Fibroblast of lung (primary cell): ENCODE data around the gene GOLGA6D. TPM values are rescaled to one million over a fixed set of nuclear protein-coding genes. Genes with fewer than 3 reads are reported as not detected.
A peak's percentile ranks its signal among the peaks of the same experiment; 100 is the strongest.
"Not testable (repeated sequence)": the region's sequence is repeated elsewhere in the genome, so short reads cannot be mapped to it uniquely, and the experiment has no call there.

ENCODE experiments used
- DNase-seq, 2 donors: peaks; one replicate each; pipeline versions ENCODE4 v3.0.0 to v3.0.0-alpha.2; 2010; ENCODE audit warnings: low read depth in 2 of 2
- H2AFZ ChIP-seq: 2 replicates; pipeline ENCODE4 v1.5.1; 2012; ENCODE audit warnings: low read length, control low read depth, inconsistent platforms
- H3K27ac ChIP-seq: 2 replicates; pipeline ENCODE4 v1.5.1; 2011; ENCODE audit warnings: low read length, control low read depth; ENCODE audit not compliant: insufficient read depth
- H3K27me3 ChIP-seq: 2 replicates; pipeline ENCODE4 v1.5.1; 2011; ENCODE audit warnings: mild to moderate bottlenecking, low read length; ENCODE audit not compliant: control insufficient read depth, insufficient read depth
- H3K36me3 ChIP-seq: 2 replicates; pipeline ENCODE4 v1.5.1; 2011; ENCODE audit warnings: low read length; ENCODE audit not compliant: control insufficient read depth, insufficient read depth
- H3K4me1 ChIP-seq: 2 replicates; pipeline ENCODE4 v1.5.1; 2011; ENCODE audit warnings: low read length; ENCODE audit not compliant: control insufficient read depth, insufficient read depth; ENCODE audit errors: extremely low read depth
- H3K4me2 ChIP-seq: 2 replicates; pipeline ENCODE4 v1.5.1; 2011; ENCODE audit warnings: low read length, control low read depth; ENCODE audit not compliant: insufficient read depth; ENCODE audit errors: extremely low read depth
- H3K4me3 ChIP-seq, 4 experiments: fragments of 200-600 bp in 1 of 4; sonication (generic) in 1 of 4; replicated peaks in 1 of 4; 2 replicates each; pipeline ENCODE4 v1.5.1; 2011 to 2016; ENCODE audit warnings: low read length in 4 of 4, low read depth in 3 of 4, mild to moderate bottlenecking in 3 of 4, control low read depth in 2 of 4, inconsistent platforms in 1 of 4, mixed read lengths in 1 of 4; ENCODE audit not compliant: insufficient read depth in 1 of 4; ENCODE audit errors: control extremely low read depth in 1 of 4
- H3K79me2 ChIP-seq: 2 replicates; pipeline ENCODE4 v1.5.1; 2012; ENCODE audit warnings: mild to moderate bottlenecking, low read length, inconsistent platforms; ENCODE audit not compliant: control insufficient read depth, insufficient read depth
- H3K9ac ChIP-seq: 2 replicates; pipeline ENCODE4 v1.5.1; 2011; ENCODE audit warnings: mild to moderate bottlenecking, low read length, control low read depth; ENCODE audit not compliant: insufficient read depth
- H3K9me3 ChIP-seq: 2 replicates; pipeline ENCODE4 v1.5.1; 2012; ENCODE audit warnings: low read depth, low read length; ENCODE audit not compliant: control insufficient read depth, insufficient read depth
- H4K20me1 ChIP-seq: 2 replicates; pipeline ENCODE4 v1.5.1; 2011; ENCODE audit warnings: low read length; ENCODE audit not compliant: control insufficient read depth, insufficient read depth; ENCODE audit errors: extremely low read depth
- CTCF ChIP-seq, 2 donors: IDR thresholded peaks in 1 of 2; conservative IDR thresholded peaks in 1 of 2; 1 replicate in 1 of 2; 2 replicates in 1 of 2; pipeline ENCODE4 v1.5.1; 2011 to 2012; ENCODE audit warnings: low read length in 2 of 2, control low read depth in 1 of 2, inconsistent platforms in 1 of 2, low read depth in 1 of 2, mild to moderate bottlenecking in 1 of 2
- EZH2 ChIP-seq: IDR thresholded peaks from 2 replicates; pipeline ENCODE4 v1.5.1; 2012; ENCODE audit warnings: low read length, control low read depth, mild to moderate bottlenecking; ENCODE audit errors: missing control alignments
- polyA plus RNA-seq, 2 donors: library from polyadenylated mRNA; depleted of rRNA in 1 of 2; stranded (reverse) in 1 of 2; unstranded in 1 of 2; fragments of >200 nt; gene quantifications; 2 replicates each; pipeline ENCODE4 v1.2.1, GENCODE V29; 2011 to 2012; ENCODE audit warnings: missing spikeins in 1 of 2
- total RNA-seq: library from RNA; depleted of rRNA; stranded (reverse); fragments of >200 nt; gene quantifications from 2 replicates; pipeline ENCODE4 v1.2.1, GENCODE V29; 2014

The GOLGA6D gene
- total and polyA plus RNA-seq, 2 donors (not counting 1 experiment from before 2014, with no cell fraction given): under 0.01 TPM; not detected in 1

DNA sequence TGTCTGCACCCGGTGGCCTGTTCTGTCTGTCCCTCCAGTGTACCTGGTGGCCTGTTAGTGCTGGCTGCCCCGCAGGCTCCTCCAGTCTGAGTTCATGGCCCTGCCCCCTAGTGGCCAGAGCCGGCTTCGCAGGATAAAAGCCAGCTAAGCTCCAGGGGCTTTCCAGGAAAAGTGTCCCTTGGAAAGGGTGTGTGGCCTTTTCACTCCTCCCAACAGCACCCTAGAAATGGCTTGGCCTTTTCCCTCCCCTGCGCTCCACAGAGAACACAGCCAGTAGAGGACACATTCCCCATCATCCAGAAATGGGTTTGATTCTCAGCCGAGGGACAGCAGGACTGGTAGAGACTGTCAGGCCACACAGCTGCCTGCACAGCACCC, 16.7 kb downstream of the GOLGA6D start:
- peak; percentile 16 to 42 for TF ChIP-seq CTCF (conservative IDR thresholded peaks at IDR 0.05 in 1 of 2, IDR thresholded peaks at IDR 0.05 in 1 of 2; ENCODE audit: low read depth in 1 of 2, low read length in 2 of 2)
- H3K4me2 ChIP-seq, H3K9ac ChIP-seq, H3K36me3 ChIP-seq, H4K20me1 ChIP-seq, H3K27me3 ChIP-seq, H2AFZ ChIP-seq, H3K9me3 ChIP-seq, H3K79me2 ChIP-seq, H3K4me3 ChIP-seq, DNase-seq, H3K4me1 ChIP-seq, H3K27ac ChIP-seq: not testable (repeated sequence)

DNA sequence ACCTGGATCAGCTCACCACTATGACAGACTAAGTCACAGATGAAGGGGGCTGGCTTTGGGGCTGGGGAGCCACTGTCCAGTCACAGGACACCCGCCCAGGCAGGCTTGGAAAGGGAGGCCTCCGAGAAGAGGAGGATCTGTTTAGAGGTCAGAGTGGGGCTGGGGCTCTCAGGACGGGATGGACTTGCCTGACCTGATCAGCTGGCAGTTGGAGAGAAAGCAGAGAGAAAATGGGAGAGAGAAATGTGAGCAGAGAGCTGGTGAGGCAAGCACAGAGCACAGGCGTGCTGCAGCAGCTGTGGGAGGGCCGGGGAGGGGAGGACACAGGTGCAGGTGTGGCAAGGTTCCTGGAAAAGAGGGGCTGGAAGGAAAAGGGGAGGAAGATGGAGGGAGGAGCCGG, 17.4 kb downstream of the GOLGA6D start:
- H4K20me1 ChIP-seq, H3K27ac ChIP-seq, H3K36me3 ChIP-seq, H3K4me1 ChIP-seq, DNase-seq, H3K9ac ChIP-seq, H3K79me2 ChIP-seq, H3K9me3 ChIP-seq, H2AFZ ChIP-seq, H3K27me3 ChIP-seq, H3K4me2 ChIP-seq, H3K4me3 ChIP-seq: not testable (repeated sequence)

GRCh38 chr15:75302318-75302717, 19.7 kb downstream of the GOLGA6D start:
- Histone ChIP-seq H3K4me3 (no peak overlapping the region), H3K4me1 (no peaks in the 10 kb centered on the region), H3K27me3 (peaks cover 4% of the 10 kb centered on the region), H3K9ac (no peak overlapping the region), H3K4me2 (no peak overlapping the region), H2AFZ (no peak overlapping the region), H3K9me3 (no peaks in the 10 kb centered on the region), H3K27ac (no peak overlapping the region), H3K36me3 (no peaks in the 10 kb centered on the region), H3K79me2 (no peaks in the 10 kb centered on the region), H4K20me1 (no peaks in the 10 kb centered on the region)
- TF ChIP-seq CTCF (conservative IDR thresholded peaks at IDR 0.05 in 1 of 2, IDR thresholded peaks at IDR 0.05 in 1 of 2; ENCODE audit: low read depth in 1 of 2, low read length in 2 of 2): no peak
- TF ChIP-seq EZH2: no peak
- DNase-seq: no peak

DNA sequence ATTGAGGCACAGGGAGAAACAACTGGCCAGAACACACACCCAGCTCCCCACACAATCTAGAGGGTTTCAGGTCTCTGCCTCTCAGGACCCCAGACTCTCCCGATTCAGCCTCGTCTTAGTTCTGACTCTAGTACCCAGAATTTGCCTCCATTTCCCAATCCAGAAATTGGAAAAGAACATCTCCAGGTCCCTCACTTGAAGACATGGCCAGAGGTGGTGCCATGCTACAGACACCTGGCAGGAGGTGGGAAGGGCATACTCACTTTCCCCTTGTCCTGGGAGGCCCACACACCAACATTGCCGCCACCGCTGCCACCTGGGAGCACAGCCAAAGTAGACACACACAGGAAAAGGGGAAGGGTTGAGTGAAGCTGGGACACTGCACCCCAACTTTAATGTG, 20.1 kb downstream of the GOLGA6D start:
- H3K9ac ChIP-seq, H3K27me3 ChIP-seq, H3K4me1 ChIP-seq, H4K20me1 ChIP-seq, H3K4me3 ChIP-seq, H3K9me3 ChIP-seq, H3K27ac ChIP-seq, H2AFZ ChIP-seq, DNase-seq, H3K36me3 ChIP-seq, H3K4me2 ChIP-seq, H3K79me2 ChIP-seq: not testable (repeated sequence)
